Measurements from ENCODE around the gene NEUROD6. TPM values are rescaled to one million over a fixed set of nuclear protein-coding genes. Genes with fewer than 3 reads are reported as not detected.

NEUROD6 gene
- total and polyA plus RNA-seq, 7 donors = not detected

DNA sequence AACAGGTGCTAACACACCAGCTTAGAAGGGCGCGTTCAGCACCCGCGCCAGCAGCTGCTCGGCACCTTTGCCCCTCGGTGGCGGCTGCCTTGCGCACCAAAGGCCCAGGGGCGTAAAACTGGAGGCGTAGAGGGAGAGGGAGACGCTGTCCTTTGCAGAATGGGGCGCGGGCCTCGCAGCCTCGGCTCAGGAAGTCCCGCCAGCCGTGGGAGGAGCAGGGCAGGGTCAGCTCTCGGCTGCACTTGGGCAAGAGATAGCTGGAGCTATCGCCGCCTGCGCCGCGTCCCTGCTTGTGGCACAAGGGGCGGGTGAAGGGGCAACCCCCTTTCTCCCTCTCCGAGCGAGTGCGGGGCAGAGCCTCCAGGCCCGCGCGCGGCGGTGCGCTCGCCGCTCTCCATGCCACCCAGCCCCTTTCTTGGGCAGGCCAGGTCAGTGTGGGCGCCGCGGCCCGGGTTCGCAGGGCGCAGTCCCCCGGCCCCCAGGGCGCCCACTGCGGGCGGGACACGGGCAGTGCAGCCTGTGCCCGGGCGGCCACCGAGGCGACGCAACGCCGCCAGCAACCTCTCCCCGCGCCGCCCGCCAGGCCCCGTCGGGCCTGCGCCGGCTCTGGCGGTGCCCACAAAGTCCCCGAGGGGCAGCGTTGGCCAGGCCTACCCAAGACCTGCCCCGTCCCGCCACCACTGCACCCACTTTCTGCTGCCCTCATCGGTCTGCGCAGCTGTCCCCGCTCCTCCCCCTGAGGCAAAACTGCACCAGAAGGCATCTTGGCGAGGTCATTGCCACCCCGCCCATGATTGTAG, 4.1 kb downstream of the NEUROD6 start:
- Histone ChIP-seq H3K4me1 (peaks cover 0 to 8% (median 4%) of the 10 kb centered on the region in 4 donors), H3K27me3 (peaks cover 0 to 38% (median 31%) of the 10 kb centered on the region in 3 donors), H3K27ac (peak overlapping the region in 1 of 4 donors; percentile 27), H3K36me3 (no peaks in the 10 kb centered on the region), H3K9me3 (no peaks in the 10 kb centered on the region), H3K4me3 (peak overlapping the region in 3 of 4 donors; percentile 9 to 30 (median 23))
- TF ChIP-seq, protein P1, sequence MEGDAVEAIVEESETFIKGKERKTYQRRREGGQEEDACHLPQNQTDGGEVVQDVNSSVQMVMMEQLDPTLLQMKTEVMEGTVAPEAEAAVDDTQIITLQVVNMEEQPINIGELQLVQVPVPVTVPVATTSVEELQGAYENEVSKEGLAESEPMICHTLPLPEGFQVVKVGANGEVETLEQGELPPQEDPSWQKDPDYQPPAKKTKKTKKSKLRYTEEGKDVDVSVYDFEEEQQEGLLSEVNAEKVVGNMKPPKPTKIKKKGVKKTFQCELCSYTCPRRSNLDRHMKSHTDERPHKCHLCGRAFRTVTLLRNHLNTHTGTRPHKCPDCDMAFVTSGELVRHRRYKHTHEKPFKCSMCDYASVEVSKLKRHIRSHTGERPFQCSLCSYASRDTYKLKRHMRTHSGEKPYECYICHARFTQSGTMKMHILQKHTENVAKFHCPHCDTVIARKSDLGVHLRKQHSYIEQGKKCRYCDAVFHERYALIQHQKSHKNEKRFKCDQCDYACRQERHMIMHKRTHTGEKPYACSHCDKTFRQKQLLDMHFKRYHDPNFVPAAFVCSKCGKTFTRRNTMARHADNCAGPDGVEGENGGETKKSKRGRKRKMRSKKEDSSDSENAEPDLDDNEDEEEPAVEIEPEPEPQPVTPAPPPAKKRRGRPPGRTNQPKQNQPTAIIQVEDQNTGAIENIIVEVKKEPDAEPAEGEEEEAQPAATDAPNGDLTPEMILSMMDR (IDR thresholded peaks at IDR 0.05) = no peak
- TF ChIP-seq POLR2A (IDR thresholded peaks at IDR 0.05) = no peak
- TF ChIP-seq POLR2AphosphoS5 (IDR thresholded peaks at IDR 0.05) = no peak
- no peak for TF ChIP-seq EP300 (IDR thresholded peaks at IDR 0.05)
- DNase-seq = no peak
- intact Hi-C loops (cut with DNase I) = no loop called here
- 6 to 11% methylated on average over 71 of the region's 71 CpGs for WGBS, 2 donors

- Histone ChIP-seq H3K9me3 (no peaks in the 10 kb centered on the region), H3K36me3 (no peaks in the 10 kb centered on the region), H3K27ac (peak overlapping the region in 1 of 4 donors; percentile 27), H3K4me1 (peaks cover 0 to 8% (median 4%) of the 10 kb centered on the region in 4 donors), H3K4me3 (peak overlapping the region in 3 of 4 donors; percentile 9 to 30 (median 23)), H3K27me3 (peaks cover 0 to 38% (median 31%) of the 10 kb centered on the region in 3 donors)
- no peak for TF ChIP-seq POLR2A (IDR thresholded peaks at IDR 0.05)
- TF ChIP-seq POLR2AphosphoS5 (IDR thresholded peaks at IDR 0.05) = no peak
- DNase-seq = no peak
- intact Hi-C loops (cut with DNase I) = no loop called here
- WGBS, 2 donors = 8 to 15% methylated on average over 12 of the region's 12 CpGs
Observed at GRCh38 chr7:31335884-31336201, 4.7 kb downstream of the NEUROD6 start.

GRCh38 chr7:31335161-31335856, 5.2 kb downstream of the NEUROD6 start:
- H3K36me3 ChIP-seq = no peaks in the 10 kb centered on the region
- H3K9me3 ChIP-seq = no peaks in the 10 kb centered on the region
- peak overlapping the region in 3 of 4 donors; percentile 9 to 30 (median 23) for H3K4me3 ChIP-seq
- H3K4me1 ChIP-seq = peaks cover 0 to 8% (median 4%) of the 10 kb centered on the region in 4 donors
- no peak overlapping the region for H3K27ac ChIP-seq
- WGBS, 2 donors = 24 to 49% methylated on average over 16 of the region's 16 CpGs
- no peak for DNase-seq
- TF ChIP-seq POLR2A (IDR thresholded peaks at IDR 0.05) (no peak), EP300 (IDR thresholded peaks at IDR 0.05) (no peak), POLR2AphosphoS5 (IDR thresholded peaks at IDR 0.05) (no peak)
- TF ChIP-seq, protein P1 (IDR thresholded peaks at IDR 0.05) = no peak
- peaks cover 0 to 35% (median 31%) of the 10 kb centered on the region in 3 donors for H3K27me3 ChIP-seq
- intact Hi-C loops (cut with DNase I) = no loop called here

- no peak overlapping the region for H3K4me3 ChIP-seq
- no peak for TF ChIP-seq EP300 (IDR thresholded peaks at IDR 0.05)
- no peaks in the 10 kb centered on the region for H3K9me3 ChIP-seq
- H3K4me1 ChIP-seq = peaks cover 0 to 8% (median 4%) of the 10 kb centered on the region in 4 donors
- intact Hi-C loops (cut with DNase I) = no loop called here
- no peak for DNase-seq
- no peaks in the 10 kb centered on the region for H3K36me3 ChIP-seq
- WGBS, 2 donors = 86 to 88% methylated on average over 2 of the region's 2 CpGs
- no peak overlapping the region for H3K27ac ChIP-seq
- peaks cover 0 to 28% (median 23%) of the 10 kb centered on the region in 3 donors for H3K27me3 ChIP-seq
Observed at GRCh38 chr7:31333291-31333690, 7.2 kb downstream of the NEUROD6 start.

DNA sequence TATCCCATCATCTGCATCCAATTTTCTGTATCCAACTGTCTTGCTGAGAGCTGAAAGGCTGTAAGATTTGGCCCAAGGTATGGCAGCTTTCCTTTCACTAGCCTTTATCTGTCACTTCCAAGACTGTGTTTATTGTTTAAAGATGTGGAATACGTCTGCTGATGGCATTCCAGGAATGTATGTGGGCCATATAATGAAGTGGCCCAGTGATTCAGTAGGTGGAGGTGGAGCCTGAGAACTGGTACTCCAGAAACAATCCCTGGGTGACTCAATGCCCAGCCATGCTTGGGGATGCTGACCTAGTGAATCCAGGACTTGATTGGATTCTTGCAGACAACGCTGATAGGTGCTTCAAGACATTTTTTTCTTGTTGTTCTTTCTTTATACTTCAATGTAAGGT, 13.5 kb downstream of the NEUROD6 start:
- intact Hi-C loops (cut with DNase I) = no loop called here

More for the DNA sequence above, 13.5 kb downstream of the NEUROD6 start:
- Histone ChIP-seq H3K4me3 (no peak overlapping the region), H3K27ac (no peak overlapping the region), H3K27me3 (no peaks in the 10 kb centered on the region), H3K36me3 (no peaks in the 10 kb centered on the region), H3K9me3 (no peaks in the 10 kb centered on the region), H3K4me1 (no peaks in the 10 kb centered on the region)
- 45 to 57% methylated on average over 2 of the region's 2 CpGs for WGBS, 2 donors
- no peak for DNase-seq
- TF ChIP-seq, protein P1 (IDR thresholded peaks at IDR 0.05) = no peak
- TF ChIP-seq POLR2AphosphoS5 (IDR thresholded peaks at IDR 0.05) (no peak), EP300 (IDR thresholded peaks at IDR 0.05) (no peak), POLR2A (IDR thresholded peaks at IDR 0.05) (no peak)

All from sigmoid colon (tissue), 7 donors.